OCI-LY3 (cell line): ENCODE measurements around the gene ZFAND2A.

Experiments
- H2AFZ ChIP-seq: fragments of 200-600, 300-600 bp; shearing (Covaris generic); 2 replicates; pipeline ENCODE4 v1.6.0; 2014; ENCODE audit warnings: antibody characterized with exemption, low read depth, low read length
- H3K27ac ChIP-seq: fragments of 200-600, 300-600 bp; sonication (generic); 2 replicates; pipeline ENCODE4 v1.5.1; 2014; ENCODE audit warnings: mild to moderate bottlenecking, low read length, moderate library complexity, mixed read lengths
- H3K27me3 ChIP-seq: fragments of 200-600, 300-600 bp; sonication (generic); 2 replicates; pipeline ENCODE4 v1.6.1; 2014; ENCODE audit warnings: low read depth, low read length, mixed read lengths
- H3K36me3 ChIP-seq: fragments of 200-600, 300-600 bp; sonication (generic); replicated peaks from 2 replicates; pipeline ENCODE3; 2014; ENCODE audit warnings: low read depth, low read length, mixed read lengths
- H3K4me1 ChIP-seq: fragments of 300-600, 200-600 bp; sonication (generic); 2 replicates; pipeline ENCODE4 v1.6.1; 2014; ENCODE audit warnings: low read length, mixed read lengths
- H3K4me2 ChIP-seq: fragments of 200-600, 300-600 bp; sonication (generic); 2 replicates; pipeline ENCODE4 v1.6.1; 2014; ENCODE audit warnings: low read length, mixed read lengths
- H3K4me3 ChIP-seq: fragments of 300-600, 200-600 bp; sonication (generic); 2 replicates; pipeline ENCODE4 v1.5.1; 2014; ENCODE audit warnings: antibody characterized with exemption, mild to moderate bottlenecking, low read length, moderate library complexity
- H3K79me2 ChIP-seq: fragments of 300-600, 200-600 bp; shearing (Covaris generic); 2 replicates; pipeline ENCODE4 v1.6.1; 2014; ENCODE audit warnings: mild to moderate bottlenecking, low read length, mixed read lengths
- H3K9ac ChIP-seq: fragments of 300-600, 200-600 bp; shearing (Covaris generic); 2 replicates; pipeline ENCODE4 v1.6.0; 2014; ENCODE audit warnings: mild to moderate bottlenecking, low read length, moderate library complexity
- H3K9me3 ChIP-seq: fragments of 200-600, 300-600 bp; shearing (Covaris generic); 2 replicates; pipeline ENCODE4 v1.6.1; 2014; ENCODE audit warnings: low read length, mixed read lengths; ENCODE audit not compliant: insufficient read depth
- H4K20me1 ChIP-seq: fragments of 200-600, 300-600 bp; sonication (generic); 2 replicates; pipeline ENCODE4 v1.6.1; 2016; ENCODE audit warnings: low read length, mixed read lengths; ENCODE audit not compliant: insufficient read depth
- EZH2phosphoT487 ChIP-seq: fragments of 200-600 bp; shearing (Covaris generic); IDR thresholded peaks from 2 replicates; pipeline ENCODE4 v1.6.1; 2018; ENCODE audit warnings: antibody characterized with exemption, mixed run types, low read depth
- TF ChIP-seq, protein P1 (sequence below): fragments of 200-600, 300-600 bp; sonication (generic); IDR thresholded peaks from 2 replicates; pipeline ENCODE4 v1.5.1; 2014; ENCODE audit warnings: antibody characterized with exemption, low read length, low read depth

ZFAND2A gene

DNA sequence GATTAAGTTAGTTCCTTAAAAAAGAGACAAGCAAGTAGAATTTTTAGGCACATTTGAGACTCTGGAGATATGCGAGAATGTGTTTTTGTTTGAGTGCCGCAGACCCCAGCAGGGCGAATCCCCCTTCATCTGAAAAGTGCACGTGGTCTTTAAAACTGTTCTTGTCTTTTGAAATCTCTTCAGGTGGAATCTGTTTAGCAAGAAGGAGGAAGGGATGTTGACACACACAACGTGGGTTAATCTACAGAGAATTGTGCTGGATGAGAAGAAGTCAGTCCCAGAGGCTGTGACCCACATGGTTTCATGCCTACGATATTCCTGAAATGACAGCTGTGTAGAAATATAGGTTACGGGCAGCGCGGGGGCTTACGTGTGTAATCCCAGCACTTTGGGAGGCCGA is 27.1 kb upstream of the ZFAND2A start:
- Histone ChIP-seq H3K9ac (no peak overlapping the region), H4K20me1 (no peaks in the 10 kb centered on the region), H3K4me1 (no peaks in the 10 kb centered on the region), H3K4me3 (no peak overlapping the region), H2AFZ (no peak overlapping the region), H3K4me2 (no peak overlapping the region), H3K27ac (no peak overlapping the region), H3K27me3 (no peaks in the 10 kb centered on the region), H3K36me3 (no peaks in the 10 kb centered on the region), H3K79me2 (no peaks in the 10 kb centered on the region), H3K9me3 (no peaks in the 10 kb centered on the region)
- TF ChIP-seq EZH2phosphoT487 = no peak
- TF ChIP-seq, protein P1, sequence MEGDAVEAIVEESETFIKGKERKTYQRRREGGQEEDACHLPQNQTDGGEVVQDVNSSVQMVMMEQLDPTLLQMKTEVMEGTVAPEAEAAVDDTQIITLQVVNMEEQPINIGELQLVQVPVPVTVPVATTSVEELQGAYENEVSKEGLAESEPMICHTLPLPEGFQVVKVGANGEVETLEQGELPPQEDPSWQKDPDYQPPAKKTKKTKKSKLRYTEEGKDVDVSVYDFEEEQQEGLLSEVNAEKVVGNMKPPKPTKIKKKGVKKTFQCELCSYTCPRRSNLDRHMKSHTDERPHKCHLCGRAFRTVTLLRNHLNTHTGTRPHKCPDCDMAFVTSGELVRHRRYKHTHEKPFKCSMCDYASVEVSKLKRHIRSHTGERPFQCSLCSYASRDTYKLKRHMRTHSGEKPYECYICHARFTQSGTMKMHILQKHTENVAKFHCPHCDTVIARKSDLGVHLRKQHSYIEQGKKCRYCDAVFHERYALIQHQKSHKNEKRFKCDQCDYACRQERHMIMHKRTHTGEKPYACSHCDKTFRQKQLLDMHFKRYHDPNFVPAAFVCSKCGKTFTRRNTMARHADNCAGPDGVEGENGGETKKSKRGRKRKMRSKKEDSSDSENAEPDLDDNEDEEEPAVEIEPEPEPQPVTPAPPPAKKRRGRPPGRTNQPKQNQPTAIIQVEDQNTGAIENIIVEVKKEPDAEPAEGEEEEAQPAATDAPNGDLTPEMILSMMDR = no peak

DNA sequence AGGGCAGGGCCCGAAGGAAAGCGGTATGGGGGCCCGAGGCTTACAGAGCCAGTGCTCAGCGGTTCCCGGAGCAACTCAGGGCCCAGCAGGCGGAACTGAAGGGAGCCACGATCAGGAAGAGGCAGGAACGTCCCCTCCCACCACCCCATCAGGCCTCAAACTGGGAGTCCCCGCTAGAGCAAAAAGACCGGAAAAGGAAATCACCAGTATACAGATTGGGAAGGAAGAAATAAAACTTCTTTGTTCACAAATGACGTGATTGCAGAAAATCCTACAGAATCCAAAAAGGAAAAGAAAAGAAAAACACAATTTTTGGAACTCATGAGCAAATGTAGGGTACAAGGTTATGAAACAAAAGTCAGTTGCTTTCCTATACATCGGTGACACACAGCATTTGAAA is 21.6 kb upstream of the ZFAND2A start:
- no peak overlapping the region for H3K4me3 ChIP-seq
- no peak overlapping the region for H3K27ac ChIP-seq
- no peaks in the 10 kb centered on the region for H3K27me3 ChIP-seq
- TF ChIP-seq EZH2phosphoT487 = no peak
- TF ChIP-seq, protein P1 = no peak
- no peaks in the 10 kb centered on the region for H3K79me2 ChIP-seq
- no peaks in the 10 kb centered on the region for H4K20me1 ChIP-seq
- no peak overlapping the region for H3K9ac ChIP-seq
- H3K4me2 ChIP-seq = no peak overlapping the region
- H3K36me3 ChIP-seq = no peaks in the 10 kb centered on the region
- H3K9me3 ChIP-seq = no peaks in the 10 kb centered on the region
- no peak overlapping the region for H2AFZ ChIP-seq
- peaks cover 3% of the 10 kb centered on the region for H3K4me1 ChIP-seq

DNA sequence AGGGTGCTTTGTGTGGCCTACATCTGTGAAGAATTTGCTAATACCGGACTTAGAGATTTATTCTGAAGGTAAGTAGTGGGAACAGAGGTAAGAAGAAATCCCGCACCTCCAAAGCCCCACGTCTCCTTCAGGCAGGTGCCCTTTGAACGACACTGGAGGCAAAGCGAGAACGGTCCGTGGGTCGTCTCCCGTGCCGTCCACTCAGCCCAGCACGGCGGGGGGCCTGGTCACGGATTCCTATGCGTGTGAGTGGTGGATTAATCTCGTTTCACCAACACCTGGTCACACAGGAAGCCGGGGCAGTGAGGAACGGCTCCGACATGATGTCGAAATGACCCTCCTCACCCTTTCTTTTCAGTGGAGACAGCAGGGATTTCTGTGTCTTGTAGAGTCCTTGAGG is 21.0 kb upstream of the ZFAND2A start:
- no peak overlapping the region for H3K4me2 ChIP-seq
- H3K27me3 ChIP-seq = no peaks in the 10 kb centered on the region
- no peaks in the 10 kb centered on the region for H3K79me2 ChIP-seq
- no peak overlapping the region for H3K27ac ChIP-seq
- H3K36me3 ChIP-seq = no peaks in the 10 kb centered on the region
- H3K4me1 ChIP-seq = peaks cover 6% of the 10 kb centered on the region
- H2AFZ ChIP-seq = no peak overlapping the region
- no peaks in the 10 kb centered on the region for H3K9me3 ChIP-seq
- TF ChIP-seq EZH2phosphoT487 = no peak
- TF ChIP-seq, protein P1 = no peak
- no peaks in the 10 kb centered on the region for H4K20me1 ChIP-seq
- no peak overlapping the region for H3K9ac ChIP-seq
- H3K4me3 ChIP-seq = no peak overlapping the region

GRCh38 chr7:1176891-1177373 is 16.9 kb upstream of the ZFAND2A start:
- Histone ChIP-seq H3K27me3 (no peaks in the 10 kb centered on the region), H3K36me3 (no peaks in the 10 kb centered on the region), H3K9me3 (no peaks in the 10 kb centered on the region), H2AFZ (peak overlapping the region; percentile 99; the same call in 1 of the 2 replicates), H3K4me3 (peak overlapping the region; percentile 81), H3K4me2 (peak overlapping the region; percentile 98), H3K27ac (no peak overlapping the region), H3K79me2 (no peaks in the 10 kb centered on the region), H3K9ac (peak overlapping the region; percentile 73; the same call in 1 of the 2 replicates), H3K4me1 (peaks cover 10% of the 10 kb centered on the region), H4K20me1 (no peaks in the 10 kb centered on the region)
- TF ChIP-seq EZH2phosphoT487 = no peak
- TF ChIP-seq, protein P1 = peak; percentile 50
